Naive thymus-derived CD4-positive, alpha-beta T cell (primary cell): ENCODE data around the gene B3GALT5. TPM values are rescaled to one million over a fixed set of nuclear protein-coding genes. Genes with fewer than 3 reads are reported as not detected.

Experiments used
- ATAC-seq: fragments of 150-1000 bp; cut with Tn5 transposase; 2 replicates; pipeline ENCODE4 v1.10.0; 2021; ENCODE audit warnings: mild to moderate bottlenecking, moderate library complexity
- CTCF ChIA-PET: fragments of 350-600 bp; sonication (Branson Sonifier 250); formaldehyde crosslinking; loops from one replicate; lab custom pipeline; 2021; ENCODE audit warnings: antibody characterized with exemption; lab: Charles Lee
- POLR2A ChIA-PET: fragments of 350-600 bp; sonication (Branson Sonifier 250); formaldehyde crosslinking; loops from one replicate; lab custom pipeline; 2021; ENCODE audit warnings: antibody characterized with exemption, inconsistent platforms; lab: Charles Lee
- DNase-seq, 9 donors: peaks; one replicate each; pipeline versions ENCODE4 v3.0.0 to v3.0.0-alpha.2; 2020 to 2022; ENCODE audit warnings: mixed read lengths in 1 of 9
- H3K27ac ChIP-seq: one replicate; pipeline ENCODE4 v1.7.0; 2013; ENCODE audit warnings: mild to moderate bottlenecking, low read depth, low read length, moderate library complexity
- H3K27me3 ChIP-seq, 2 donors: one replicate each; pipeline ENCODE4 v1.7.0; 2013; ENCODE audit warnings: low read length in 2 of 2, mild to moderate bottlenecking in 2 of 2, moderate library complexity in 2 of 2; ENCODE audit not compliant: control insufficient read depth in 2 of 2, insufficient read depth in 2 of 2
- H3K36me3 ChIP-seq, 3 experiments: 1 replicate in 2 of 3; 2 replicates in 1 of 3; pipeline ENCODE4 v1.7.0; 2013; ENCODE audit warnings: low read length in 3 of 3, mild to moderate bottlenecking in 3 of 3, moderate library complexity in 1 of 3; ENCODE audit not compliant: insufficient read depth in 3 of 3, control insufficient read depth in 2 of 3
- H3K4me1 ChIP-seq, 2 donors: one replicate each; pipeline ENCODE4 v1.7.0; 2013; ENCODE audit warnings: low read length in 2 of 2, mild to moderate bottlenecking in 2 of 2, moderate library complexity in 1 of 2; ENCODE audit not compliant: control insufficient read depth in 2 of 2, insufficient read depth in 2 of 2
- H3K4me3 ChIP-seq: 2 replicates; pipeline ENCODE4 v1.7.0; 2013; ENCODE audit warnings: mild to moderate bottlenecking, low read length
- H3K9me3 ChIP-seq, 3 experiments: 1 replicate in 2 of 3; 2 replicates in 1 of 3; pipeline ENCODE4 v1.7.0; 2013; ENCODE audit warnings: low read length in 3 of 3; ENCODE audit not compliant: control insufficient read depth in 2 of 3
- H3K27ac Mint-ChIP-seq, 9 donors: one replicate each; pipeline ENCODE4 v1.8.0; 2020 to 2022; ENCODE audit warnings: mixed read lengths in 9 of 9, mild to moderate bottlenecking in 8 of 9, moderate library complexity in 5 of 9, inconsistent platforms in 2 of 9
- H3K27me3 Mint-ChIP-seq, 5 donors: one replicate each; pipeline ENCODE4 v1.8.0; 2021 to 2022; ENCODE audit warnings: mixed read lengths in 5 of 5, mild to moderate bottlenecking in 1 of 5
- H3K36me3 Mint-ChIP-seq, 5 donors: one replicate each; pipeline ENCODE4 v1.8.0; 2020 to 2022; ENCODE audit warnings: mixed read lengths in 5 of 5, mild to moderate bottlenecking in 3 of 5, inconsistent platforms in 1 of 5
- H3K4me1 Mint-ChIP-seq, 7 donors: one replicate each; pipeline ENCODE4 v1.8.0; 2020 to 2022; ENCODE audit warnings: mixed read lengths in 7 of 7, mild to moderate bottlenecking in 3 of 7, inconsistent platforms in 1 of 7
- H3K4me3 Mint-ChIP-seq, 10 donors: one replicate each; pipeline ENCODE4 v1.8.0; 2020 to 2022; ENCODE audit warnings: mild to moderate bottlenecking in 10 of 10, mixed read lengths in 10 of 10, moderate library complexity in 6 of 10, inconsistent platforms in 2 of 10
- H3K9me3 Mint-ChIP-seq, 11 donors: one replicate each; pipeline ENCODE4 v1.8.0; 2020 to 2022; ENCODE audit warnings: mixed read lengths in 11 of 11, mild to moderate bottlenecking in 4 of 11, inconsistent platforms in 1 of 11, moderate library complexity in 1 of 11
- intact Hi-C, 2 donors: fragments of 100-400 bp; cut with micrococcal nuclease; formaldehyde crosslinking; loops; one replicate each; pipeline ENCODE4 v1.15.1; 2023
- polyA plus RNA-seq, 2 donors: library from polyadenylated mRNA; unstranded; fragments of 300-500 nt; fragmentation: Illumina TruSeq; gene quantifications; one replicate each; pipeline ENCODE4 v1.2.3, GENCODE V29; 2021
- total RNA-seq, 6 experiments: library from RNA in 5 of 6; stranded (reverse) in 5 of 6; gene quantifications; 1 replicate in 5 of 6; 2 replicates in 1 of 6; pipeline ENCODE4 v1.2.3 and lab custom pipeline; 2021 to 2026

Gene B3GALT5
- total and polyA plus RNA-seq, 7 experiments from 2014 or later, result not detected

DNA sequence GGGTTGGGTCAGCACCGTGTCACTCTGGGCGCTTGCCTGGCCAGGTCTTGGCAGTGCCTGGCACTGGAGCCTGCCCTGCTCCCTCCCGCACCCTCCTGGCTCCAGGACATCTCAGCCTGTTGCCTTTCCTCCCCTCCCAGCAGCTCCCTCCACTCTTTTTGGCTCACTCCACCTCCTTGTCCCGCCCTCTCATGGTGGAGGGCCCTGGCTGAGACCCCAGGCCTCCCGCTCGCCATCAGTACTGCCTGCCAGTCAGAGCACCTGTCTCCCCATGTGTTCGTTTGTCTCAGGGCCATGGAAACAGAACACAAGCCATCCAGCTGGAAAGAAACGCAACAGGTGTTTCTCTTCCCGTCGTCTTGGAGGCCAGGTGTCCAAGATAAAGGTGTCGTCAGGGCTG is 61.0 kb downstream of the B3GALT5 start:
- no peak for DNase-seq
- Mint-ChIP-seq H3K27me3 (peaks cover 0 to 29% (median 10%) of the 10 kb centered on the region in 5 donors), H3K36me3 (no peaks in the 10 kb centered on the region), H3K4me1 (no peaks in the 10 kb centered on the region), H3K27ac (no peak overlapping the region), H3K4me3 (no peak overlapping the region), H3K9me3 (peaks cover 0 to 6% (median 0%) of the 10 kb centered on the region in 11 donors)
- no peaks in the 10 kb centered on the region for H3K36me3 ChIP-seq
- intact Hi-C loops, result no loop called here
- no peaks in the 10 kb centered on the region for H3K27me3 ChIP-seq
- ATAC-seq, result no peak
- H3K27ac ChIP-seq, result no peak overlapping the region
- ChIA-PET CTCF (no interaction called here), POLR2A (no interaction called here)
- no peak overlapping the region for H3K4me3 ChIP-seq
- no peaks in the 10 kb centered on the region for H3K4me1 ChIP-seq
- H3K9me3 ChIP-seq, result no peaks in the 10 kb centered on the region

- Histone ChIP-seq H3K4me3 (no peak overlapping the region), H3K27ac (no peak overlapping the region), H3K9me3 (no peaks in the 10 kb centered on the region), H3K4me1 (no peaks in the 10 kb centered on the region), H3K36me3 (no peaks in the 10 kb centered on the region), H3K27me3 (no peaks in the 10 kb centered on the region)
- H3K9me3 Mint-ChIP-seq, result peaks cover 0 to 6% (median 0%) of the 10 kb centered on the region in 11 donors
- ChIA-PET CTCF (no interaction called here), POLR2A (no interaction called here)
- peaks cover 0 to 29% (median 10%) of the 10 kb centered on the region in 5 donors for H3K27me3 Mint-ChIP-seq
- no peaks in the 10 kb centered on the region for H3K36me3 Mint-ChIP-seq
- H3K27ac Mint-ChIP-seq, result no peak overlapping the region
- DNase-seq, result no peak
- H3K4me1 Mint-ChIP-seq, result no peaks in the 10 kb centered on the region
- intact Hi-C loops, result no loop called here
- ATAC-seq, result no peak
- H3K4me3 Mint-ChIP-seq, result no peak overlapping the region
Measured at GRCh38 chr21:39674801-39675200, 62.1 kb downstream of the B3GALT5 start.

GRCh38 chr21:39675590-39675989 is 62.9 kb downstream of the B3GALT5 start:
- Mint-ChIP-seq H3K4me1 (no peaks in the 10 kb centered on the region), H3K36me3 (no peaks in the 10 kb centered on the region), H3K27me3 (peaks cover 0 to 34% (median 10%) of the 10 kb centered on the region in 5 donors), H3K27ac (peak overlapping the region in 1 of 9 donors; percentile 37), H3K9me3 (peaks cover 0 to 6% (median 0%) of the 10 kb centered on the region in 11 donors), H3K4me3 (no peak overlapping the region)
- H3K4me3 ChIP-seq, result no peak overlapping the region
- DNase-seq (no peak), ATAC-seq (no peak)
- ChIA-PET POLR2A (no interaction called here), CTCF (no interaction called here)
- H3K27me3 ChIP-seq, result no peaks in the 10 kb centered on the region
- no peaks in the 10 kb centered on the region for H3K9me3 ChIP-seq
- intact Hi-C loops, result no loop called here
- H3K36me3 ChIP-seq, result no peaks in the 10 kb centered on the region
- H3K27ac ChIP-seq, result no peak overlapping the region
- no peaks in the 10 kb centered on the region for H3K4me1 ChIP-seq

GRCh38 chr21:39675993-39676661 is 63.4 kb downstream of the B3GALT5 start:
- Mint-ChIP-seq H3K4me1 (no peaks in the 10 kb centered on the region), H3K36me3 (no peaks in the 10 kb centered on the region), H3K27ac (no peak overlapping the region), H3K27me3 (peaks cover 0 to 35% (median 10%) of the 10 kb centered on the region in 5 donors), H3K4me3 (no peak overlapping the region), H3K9me3 (peaks cover 0 to 6% (median 0%) of the 10 kb centered on the region in 11 donors)
- CTCF ChIA-PET, result no interaction called here
- Histone ChIP-seq H3K9me3 (no peaks in the 10 kb centered on the region), H3K27me3 (no peaks in the 10 kb centered on the region), H3K4me3 (no peak overlapping the region), H3K36me3 (no peaks in the 10 kb centered on the region), H3K27ac (no peak overlapping the region), H3K4me1 (no peaks in the 10 kb centered on the region)
- POLR2A ChIA-PET, result no interaction called here
- intact Hi-C loops, result no loop called here
- ATAC-seq (no peak), DNase-seq (no peak)

GRCh38 chr21:39680216-39680615 is 67.5 kb downstream of the B3GALT5 start:
- no peaks in the 10 kb centered on the region for H3K36me3 ChIP-seq
- ATAC-seq, result no peak
- POLR2A ChIA-PET, result no interaction called here
- peaks cover 0 to 14% (median 4%) of the 10 kb centered on the region in 11 donors for H3K9me3 Mint-ChIP-seq
- no peak overlapping the region for H3K27ac Mint-ChIP-seq
- H3K4me3 ChIP-seq, result no peak overlapping the region
- no peaks in the 10 kb centered on the region for H3K36me3 Mint-ChIP-seq
- CTCF ChIA-PET, result no interaction called here
- H3K9me3 ChIP-seq, result no peaks in the 10 kb centered on the region
- H3K4me3 Mint-ChIP-seq, result no peak overlapping the region
- H3K27ac ChIP-seq, result no peak overlapping the region
- H3K4me1 Mint-ChIP-seq, result no peaks in the 10 kb centered on the region
- no peak for DNase-seq
- intact Hi-C loops, result no loop called here
- no peaks in the 10 kb centered on the region for H3K27me3 ChIP-seq
- H3K27me3 Mint-ChIP-seq, result peaks cover 0 to 15% (median 2%) of the 10 kb centered on the region in 5 donors
- no peaks in the 10 kb centered on the region for H3K4me1 ChIP-seq

DNA sequence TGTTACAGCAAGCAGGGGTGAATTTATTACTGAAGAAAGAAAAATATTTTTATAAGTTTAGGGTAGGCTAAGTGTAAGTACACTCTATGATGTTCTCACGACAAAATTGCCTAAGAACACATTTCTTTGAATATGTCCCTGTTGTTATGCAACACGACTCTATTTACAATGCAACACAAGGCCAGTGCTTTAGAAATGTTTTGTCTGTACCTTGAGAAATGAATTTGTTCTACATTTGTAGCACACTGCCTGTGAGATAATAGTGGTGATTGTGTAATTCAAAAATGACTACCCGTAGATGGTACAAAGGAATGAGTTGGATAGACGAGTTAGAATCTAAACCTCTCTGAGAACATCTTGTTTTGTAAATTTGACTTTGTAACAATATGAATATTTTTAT is 68.5 kb downstream of the B3GALT5 start:
- Histone ChIP-seq H3K9me3 (no peaks in the 10 kb centered on the region), H3K27ac (no peak overlapping the region), H3K36me3 (no peaks in the 10 kb centered on the region), H3K27me3 (no peaks in the 10 kb centered on the region), H3K4me3 (no peak overlapping the region), H3K4me1 (no peaks in the 10 kb centered on the region)
- Mint-ChIP-seq H3K36me3 (no peaks in the 10 kb centered on the region), H3K4me1 (no peaks in the 10 kb centered on the region), H3K4me3 (no peak overlapping the region), H3K27me3 (peaks cover 0 to 10% (median 0%) of the 10 kb centered on the region in 5 donors), H3K9me3 (peaks cover 0 to 20% (median 4%) of the 10 kb centered on the region in 11 donors), H3K27ac (no peak overlapping the region)
- ChIA-PET POLR2A (no interaction called here), CTCF (no interaction called here)
- intact Hi-C loops, result no loop called here
- ATAC-seq, result no peak
- DNase-seq, result no peak

DNA sequence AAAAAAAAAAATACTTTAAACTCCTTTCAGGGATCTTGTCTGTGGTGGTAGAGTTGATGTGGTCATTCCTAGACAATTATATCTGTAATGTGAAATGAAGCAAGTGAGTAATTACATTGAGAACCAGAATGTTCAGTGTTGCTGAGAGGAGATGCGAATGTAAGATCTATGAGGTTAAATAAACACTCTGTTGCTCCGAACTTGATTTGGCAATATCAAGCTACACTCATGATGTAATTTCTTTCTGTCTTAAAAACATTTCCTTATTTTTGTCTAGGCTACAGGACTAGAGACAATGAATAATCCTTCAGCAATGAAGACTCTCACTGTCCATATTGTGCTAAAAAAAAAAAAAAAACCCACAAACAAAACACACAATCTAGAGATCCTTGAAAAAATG is 69.1 kb downstream of the B3GALT5 start:
- Mint-ChIP-seq H3K4me3 (no peak overlapping the region), H3K36me3 (no peaks in the 10 kb centered on the region), H3K9me3 (peaks cover 0 to 24% (median 5%) of the 10 kb centered on the region in 11 donors), H3K4me1 (no peaks in the 10 kb centered on the region), H3K27me3 (peaks cover 0 to 10% (median 0%) of the 10 kb centered on the region in 5 donors), H3K27ac (no peak overlapping the region)
- DNase-seq (no peak), ATAC-seq (no peak)
- H3K36me3 ChIP-seq, result no peaks in the 10 kb centered on the region
- H3K4me3 ChIP-seq, result no peak overlapping the region
- H3K27me3 ChIP-seq, result no peaks in the 10 kb centered on the region
- POLR2A ChIA-PET, result no interaction called here
- H3K27ac ChIP-seq, result no peak overlapping the region
- H3K9me3 ChIP-seq, result no peaks in the 10 kb centered on the region
- H3K4me1 ChIP-seq, result no peaks in the 10 kb centered on the region
- CTCF ChIA-PET, result no interaction called here
- intact Hi-C loops, result no loop called here
